Ammon's horn (tissue), 1 donor: ENCODE measurements around the gene MICOS13.
A peak's percentile ranks its signal among the peaks of the same experiment; 100 is the strongest.

ENCODE experiments used
- DNase-seq: peaks from one replicate; pipeline ENCODE4 v3.0.0-alpha.2; 2016; ENCODE audit warnings: low spot score

MICOS13 gene

DNA sequence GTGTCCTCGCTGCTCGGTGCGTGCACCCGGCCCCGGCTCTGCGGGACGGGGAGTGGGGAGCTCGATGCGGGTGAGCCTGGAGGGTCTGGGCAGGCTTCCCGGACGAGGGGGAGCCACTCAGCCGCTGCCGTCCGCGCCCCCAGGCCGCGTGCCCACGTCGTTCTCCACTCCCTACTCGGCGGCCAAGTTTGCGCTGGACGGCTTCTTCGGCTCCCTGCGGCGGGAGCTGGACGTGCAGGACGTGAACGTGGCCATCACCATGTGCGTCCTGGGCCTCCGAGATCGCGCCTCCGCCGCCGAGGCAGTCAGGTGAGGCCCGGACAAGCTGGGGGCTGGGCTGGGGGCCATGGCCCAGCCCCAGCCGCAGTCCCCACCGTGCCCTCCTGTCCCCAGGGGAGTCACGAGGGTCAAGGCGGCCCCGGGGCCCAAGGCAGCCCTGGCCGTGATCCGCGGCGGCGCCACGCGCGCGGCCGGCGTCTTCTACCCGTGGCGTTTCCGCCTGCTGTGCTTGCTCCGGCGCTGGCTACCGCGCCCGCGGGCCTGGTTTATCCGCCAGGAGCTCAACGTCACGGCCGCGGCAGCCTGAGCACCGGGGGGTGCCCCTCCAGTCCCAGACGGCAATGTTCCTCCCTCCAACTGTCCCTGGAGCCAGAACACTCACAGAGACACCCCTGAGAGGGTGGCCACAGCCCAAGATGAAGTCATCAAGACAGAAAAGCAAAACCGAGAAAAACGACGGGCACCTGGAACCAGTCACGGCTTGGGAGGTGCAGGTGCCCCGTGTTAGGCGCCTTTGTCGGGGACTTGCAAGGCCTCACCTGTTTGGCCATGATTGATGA, 7.3 kb upstream of the MICOS13 start:
- DNase-seq = no peak

DNA sequence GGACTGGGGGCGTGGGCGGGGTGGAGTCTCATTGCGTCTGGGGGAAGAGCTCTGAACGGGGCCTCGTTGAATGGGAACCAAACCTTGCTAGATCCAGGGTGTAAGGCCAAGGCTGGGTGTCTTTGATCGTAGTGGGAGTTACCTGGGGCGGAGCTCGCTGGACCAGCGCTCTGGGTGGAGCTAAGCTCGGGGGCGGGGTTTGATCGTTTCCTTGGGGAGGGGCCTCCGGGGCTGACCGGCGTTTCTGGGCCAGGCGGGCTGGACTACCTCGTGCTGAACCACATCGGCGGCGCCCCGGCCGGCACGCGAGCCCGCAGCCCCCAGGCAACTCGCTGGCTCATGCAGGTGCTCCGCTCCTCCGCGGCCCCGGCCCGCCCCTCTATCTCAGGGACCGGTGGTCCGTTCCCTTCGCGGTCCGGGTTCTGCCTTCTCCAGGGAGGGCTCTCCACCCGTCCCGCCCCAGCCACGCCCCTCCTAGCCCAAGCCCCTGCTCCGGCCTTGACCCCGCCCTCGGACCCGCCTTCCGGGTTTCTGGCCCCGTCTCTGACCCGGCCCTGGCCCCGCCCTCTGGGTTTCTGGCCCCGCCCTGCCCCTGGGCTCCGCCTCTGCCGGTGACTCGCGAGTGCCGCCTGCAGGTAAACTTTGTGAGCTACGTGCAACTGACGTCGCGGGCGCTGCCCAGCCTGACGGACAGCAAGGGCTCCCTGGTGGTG, 6.5 kb upstream of the MICOS13 start:
- peak; percentile 91 for DNase-seq

- DNase-seq = no peak
Measured at GRCh38 chr19:5686326-5686646, 6.0 kb upstream of the MICOS13 start.

DNA sequence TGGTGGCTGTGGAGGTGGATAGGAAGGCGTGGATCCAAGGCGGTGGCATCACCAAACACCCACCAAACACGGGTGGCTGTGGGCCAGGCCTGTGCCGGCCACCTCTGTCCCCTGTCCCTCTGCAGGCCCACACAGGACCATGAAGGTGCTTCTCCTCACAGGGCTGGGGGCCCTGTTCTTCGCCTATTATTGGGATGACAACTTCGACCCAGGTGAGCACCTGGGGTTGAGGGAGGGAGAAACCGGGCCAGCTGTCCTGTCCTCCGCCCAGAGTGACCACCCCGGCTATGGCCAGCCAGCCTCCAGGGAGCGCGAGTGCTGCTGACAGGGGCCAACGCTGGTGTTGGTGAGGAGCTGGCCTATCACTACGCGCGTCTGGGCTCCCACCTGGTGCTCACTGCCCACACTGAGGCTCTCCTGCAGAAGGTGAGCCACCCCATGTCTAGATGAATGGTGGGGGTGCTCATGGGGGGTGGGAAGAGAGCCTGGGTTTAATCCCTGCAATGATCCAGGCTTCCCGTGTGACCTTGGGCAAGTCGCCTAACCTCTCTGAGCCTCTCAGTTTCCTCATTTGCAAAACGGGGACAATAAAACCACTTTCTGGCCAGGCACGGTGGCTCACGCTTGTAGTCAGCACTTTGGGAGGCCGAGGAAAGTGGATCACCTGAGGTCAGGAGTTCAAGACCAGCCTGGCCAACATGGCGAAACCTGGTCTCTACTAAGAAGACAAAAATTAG, 4.5 kb upstream of the MICOS13 start:
- DNase-seq = no peak

GRCh38 chr19:5683177-5683886, 3.0 kb upstream of the MICOS13 start:
- DNase-seq = no peak

DNA sequence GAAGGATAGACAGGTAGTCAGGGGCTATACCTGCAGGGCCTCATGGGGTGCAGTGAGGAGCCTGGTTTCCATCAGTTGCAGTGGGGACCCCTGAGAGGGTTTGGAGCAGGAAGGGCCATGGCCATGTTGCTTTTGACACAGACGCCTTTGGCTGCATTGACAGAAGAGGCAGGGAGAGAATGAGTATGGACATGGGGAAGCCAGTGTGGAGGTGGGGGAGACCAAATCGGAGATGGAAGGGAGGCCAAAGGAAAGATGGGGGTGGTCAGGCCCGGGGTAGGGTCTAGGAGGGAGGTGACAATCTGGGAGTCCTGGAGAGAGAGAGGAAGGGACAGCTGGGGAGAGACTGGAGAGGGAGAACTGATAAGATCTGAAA, 1.8 kb upstream of the MICOS13 start:
- DNase-seq = no peak

- peak; percentile 37 for DNase-seq
Measured at GRCh38 chr19:5681391-5682106, 1.2 kb upstream of the MICOS13 start.

- peak; percentile 69 for DNase-seq
Measured at GRCh38 chr19:5680084-5680436, 256 bp downstream of the MICOS13 start.

DNA sequence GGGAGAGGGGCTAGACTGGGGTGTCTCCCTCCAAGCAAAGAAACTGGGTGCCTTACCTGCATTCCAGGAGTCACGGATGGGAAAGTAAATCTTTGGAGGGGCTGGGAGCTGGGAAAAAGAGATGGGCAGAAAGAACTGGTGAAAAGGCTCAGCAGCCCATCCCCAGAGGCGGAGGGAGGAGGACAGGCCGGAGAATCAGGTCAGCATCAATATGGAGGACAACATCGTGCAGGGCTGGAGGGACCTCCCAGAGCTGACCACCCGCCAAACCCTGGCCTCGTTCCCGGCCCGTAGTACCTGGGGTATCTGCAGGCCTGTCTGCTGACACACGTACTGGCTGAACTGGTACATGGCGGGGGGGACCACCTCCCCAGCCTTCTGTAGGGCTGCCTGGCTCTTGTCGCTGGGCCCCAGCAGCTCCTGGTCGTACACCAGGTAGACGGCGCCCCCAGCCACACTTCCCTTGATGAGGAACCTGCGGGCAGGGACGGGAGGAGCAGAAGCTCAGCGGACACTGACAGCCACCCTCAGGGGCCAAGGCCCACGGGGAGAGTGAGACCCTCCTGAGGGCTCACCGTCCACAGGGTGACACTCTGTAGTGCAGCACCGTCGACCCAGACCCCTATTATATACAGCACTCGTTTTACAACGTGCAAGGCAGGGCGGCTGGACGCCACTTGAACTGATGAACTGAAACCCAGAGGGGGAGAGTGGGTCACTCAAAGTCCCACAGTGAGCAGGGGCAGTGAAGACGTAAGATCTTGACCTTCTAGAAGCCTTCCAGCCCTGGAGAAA, 830 bp downstream of the MICOS13 start:
- DNase-seq = peak; percentile 17

DNA sequence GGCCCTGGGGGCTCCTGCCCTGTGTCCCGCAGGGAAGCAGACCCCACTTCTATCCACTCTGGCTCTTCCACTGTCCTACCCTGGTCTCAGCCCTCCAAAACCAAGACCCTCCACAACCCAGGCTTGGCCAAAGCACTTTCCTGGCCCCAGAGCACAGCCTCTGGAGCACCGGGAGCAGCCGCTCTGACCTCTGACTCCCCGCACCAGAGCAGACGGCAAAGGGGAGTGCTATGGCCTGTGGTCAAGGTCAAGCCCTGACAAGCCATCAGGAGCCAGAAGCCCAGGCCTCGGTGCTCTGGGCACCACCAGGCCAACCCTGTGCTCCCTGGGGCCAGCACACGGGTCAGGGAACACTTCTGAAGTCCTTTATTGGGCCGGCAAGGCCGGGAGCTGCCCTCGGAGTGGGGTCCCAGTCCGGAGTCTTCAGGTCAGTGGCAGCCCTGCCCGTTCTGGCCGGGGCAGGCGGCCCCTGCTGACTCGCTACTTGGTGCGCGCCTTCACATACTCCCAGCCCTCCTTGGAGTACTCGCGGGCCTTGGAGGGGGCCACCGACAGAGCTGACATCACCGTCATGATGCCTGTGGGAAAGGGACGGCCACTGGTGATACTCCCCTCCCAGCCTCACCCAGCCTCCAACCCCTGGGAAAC, 2.1 kb downstream of the MICOS13 start:
- no peak for DNase-seq

GRCh38 chr19:5677580-5677979, 2.7 kb downstream of the MICOS13 start:
- no peak for DNase-seq

- DNase-seq = no peak
Measured at GRCh38 chr19:5677136-5677535, 3.2 kb downstream of the MICOS13 start.

DNA sequence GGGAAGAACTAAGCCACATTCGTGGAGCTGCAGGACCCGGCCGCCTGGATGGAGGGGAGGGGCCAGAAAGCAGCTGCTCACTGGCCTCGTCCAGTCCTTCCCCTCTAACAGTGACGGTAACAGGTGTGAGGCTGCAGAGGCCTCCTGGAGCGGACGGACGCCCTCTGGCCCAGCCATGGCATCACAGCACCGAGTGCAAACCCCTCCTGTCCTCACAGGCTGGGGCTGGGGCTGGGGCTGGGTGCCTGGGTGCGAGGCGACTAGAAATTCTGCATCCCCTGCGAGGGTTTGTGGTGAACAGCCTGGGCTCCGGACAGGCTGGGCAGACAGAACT, 3.6 kb downstream of the MICOS13 start:
- no peak for DNase-seq

DNA sequence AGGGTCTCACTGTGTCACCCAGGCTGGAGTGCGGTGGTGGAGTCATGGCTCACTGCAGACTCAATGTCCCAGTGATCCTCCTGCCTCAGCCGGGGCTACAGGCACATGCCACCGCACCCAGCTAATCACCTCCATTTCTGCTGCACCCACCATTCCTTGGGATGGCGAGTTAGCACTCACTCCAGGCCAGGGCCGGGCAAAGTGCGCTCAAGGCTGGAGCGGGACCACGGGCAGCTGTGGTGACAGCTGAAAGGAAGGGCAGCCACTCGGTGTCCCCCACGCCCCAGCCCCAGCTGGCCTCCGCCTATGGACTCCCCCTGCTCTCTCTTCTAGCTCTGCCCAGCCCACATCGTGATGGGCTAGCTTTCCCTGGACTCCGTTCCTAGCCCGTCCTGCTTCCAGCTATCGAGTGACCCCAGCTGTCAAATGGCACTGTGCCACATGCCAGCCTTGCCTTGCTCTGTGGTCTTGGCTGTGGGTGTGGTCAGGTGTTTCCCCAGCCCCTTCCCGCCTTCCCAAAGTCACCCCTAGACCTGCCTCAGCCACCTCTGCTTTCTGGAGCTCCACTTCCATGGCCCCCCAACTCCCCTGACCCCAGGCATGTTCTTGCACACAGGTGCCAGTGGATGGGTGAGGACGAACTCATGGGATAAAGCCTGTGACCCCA, 4.1 kb downstream of the MICOS13 start:
- DNase-seq = no peak

DNA sequence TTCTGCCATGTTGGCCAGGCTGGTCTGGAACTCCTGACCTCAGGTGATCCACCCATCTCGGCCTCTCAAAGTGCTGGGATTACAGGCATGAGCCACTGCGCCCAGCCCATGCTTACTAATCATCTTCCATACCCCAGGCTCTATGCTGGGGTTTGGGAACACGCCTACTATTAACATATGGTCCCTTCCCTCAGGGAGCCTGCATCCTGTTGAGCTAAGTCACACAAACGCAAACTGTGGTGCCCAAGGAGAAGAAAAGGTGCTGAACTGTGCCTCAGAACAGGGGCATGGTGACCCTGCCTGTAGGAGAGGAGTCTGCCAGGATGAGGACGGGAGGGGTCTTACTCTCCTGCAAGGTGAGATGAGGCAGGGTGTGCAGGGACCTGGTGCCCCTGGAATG, 5.6 kb downstream of the MICOS13 start:
- no peak for DNase-seq

DNA sequence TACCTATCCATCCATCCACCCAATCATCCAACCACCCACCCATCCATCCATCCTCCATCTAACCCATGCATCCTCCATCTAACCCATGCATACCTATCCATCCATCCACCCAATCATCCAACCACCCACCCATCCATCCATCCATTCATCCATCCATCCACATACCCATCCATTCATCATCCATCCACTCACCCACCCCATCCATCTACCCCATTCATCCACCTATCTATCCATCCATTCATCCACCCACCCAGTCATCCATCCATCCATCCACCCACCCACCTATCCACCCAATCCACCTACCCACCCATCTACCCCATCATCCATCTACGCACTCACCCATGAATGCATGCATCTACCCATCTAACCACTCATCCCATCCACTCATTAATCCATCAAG, 6.6 kb downstream of the MICOS13 start:
- no peak for DNase-seq

DNA sequence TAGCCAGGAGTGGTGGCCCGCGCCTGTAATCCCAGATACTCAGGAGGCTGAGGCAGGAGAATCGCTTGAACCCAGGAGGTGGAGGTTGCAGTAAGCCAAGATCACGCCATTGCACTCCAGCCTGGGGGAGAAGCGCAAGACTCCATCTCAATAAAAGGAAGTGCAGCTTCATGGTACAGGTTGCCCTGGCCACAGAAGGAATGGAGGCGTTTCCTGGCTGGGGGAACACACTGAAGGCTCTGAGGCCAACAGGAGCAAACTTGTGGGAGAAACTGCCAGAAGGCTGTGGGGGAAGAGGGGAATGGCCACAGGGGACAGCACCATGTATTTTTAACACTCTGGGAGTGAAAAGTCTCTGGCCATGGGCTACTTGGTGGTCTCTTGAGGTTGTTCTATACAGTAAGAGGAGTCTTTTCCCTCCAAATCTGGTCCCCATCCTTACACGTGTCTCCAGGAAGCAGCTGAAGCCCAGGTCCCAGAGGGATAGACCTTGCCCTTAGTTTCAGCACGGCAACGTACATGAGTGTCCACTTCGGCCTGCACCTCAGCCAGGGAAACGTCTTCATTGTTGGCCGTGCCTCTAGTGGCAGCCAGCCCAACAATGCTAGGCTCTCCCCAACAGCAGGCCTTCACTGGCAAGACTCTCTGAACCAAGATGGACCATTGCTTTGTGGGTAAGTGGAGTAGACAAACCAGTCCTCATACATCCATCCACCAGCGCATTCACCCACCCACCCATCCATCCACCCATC, 7.4 kb downstream of the MICOS13 start:
- DNase-seq = no peak

- DNase-seq = no peak
Measured at GRCh38 chr19:5671600-5671999, 8.7 kb downstream of the MICOS13 start.

- DNase-seq = no peak
Measured at GRCh38 chr19:5669212-5669611, 11.1 kb downstream of the MICOS13 start.
